HCT116 (cell line): ENCODE measurements around the gene GPR65. TPM values are rescaled to one million over a fixed set of nuclear protein-coding genes. Genes with fewer than 3 reads are reported as not detected.

Source experiments
- ATAC-seq: fragments of 200-7000 bp; cut with Tn5 transposase; 2 replicates; pipeline ENCODE4 v1.9.1; 2020; ENCODE audit warnings: mild to moderate bottlenecking, moderate library complexity
- BruUV-seq: library from RNA; stranded (reverse); fragments of 400-500 nt; replicated peaks from 2 replicates; lab custom pipeline; 2021; lab: Mats Ljungman, UMichigan
- CTCF ChIA-PET: fragments of 300-600 bp; sonication (Branson Sonifier 250); formaldehyde crosslinking; loops from one replicate; lab custom pipeline; 2021; ENCODE audit warnings: antibody characterized with exemption; lab: Charles Lee
- POLR2A ChIA-PET: fragments of 300-600, 350-600 bp; sonication (Branson Sonifier 250); formaldehyde crosslinking; loops from one replicate; lab custom pipeline; 2021; ENCODE audit warnings: antibody characterized with exemption; lab: Charles Lee
- RAD21 ChIA-PET, 2 experiments: fragments of 300-600 bp; sonication (Branson Sonifier 250); formaldehyde crosslinking; loops; one replicate each; lab custom pipeline; 2023; ENCODE audit warnings: low total read pairs in 2 of 2; ENCODE audit not compliant: uncharacterized antibody in 2 of 2, unreplicated experiment in 2 of 2, low non-redundant PET in 1 of 2; lab: Charles Lee
- DNase-seq: peaks from one replicate; pipeline ENCODE4 v3.0.0-alpha.2; 2010; ENCODE audit warnings: low read depth, low spot score
- H2AFZ ChIP-seq: fragments of 200-600 bp; shearing (Covaris generic), sonication (generic); 2 replicates; pipeline ENCODE4 v1.6.1; 2017; ENCODE audit warnings: low read depth, mixed run types, mixed read lengths, antibody characterized with exemption, low read length; ENCODE audit not compliant: poor library complexity, severe bottlenecking
- H3K27ac ChIP-seq: 2 replicates; pipeline ENCODE4 v1.5.1; 2012; ENCODE audit warnings: low read depth, low read length
- H3K27me3 ChIP-seq: fragments of 200-600 bp; sonication (generic); 2 replicates; pipeline ENCODE4 v1.6.1; 2016; ENCODE audit warnings: mixed run types, low read length, mixed read lengths; ENCODE audit not compliant: insufficient read depth
- H3K36me3 ChIP-seq, 2 experiments: fragments of 200-500 bp in 1 of 2; fragments of 200-600 bp in 1 of 2; sonication (Bioruptor generic) in 1 of 2; sonication (generic) in 1 of 2; 2 replicates each; pipeline versions ENCODE4 v1.5.1 to v1.6.1; 2014 to 2016; ENCODE audit warnings: low read length in 2 of 2, inconsistent platforms in 1 of 2, mixed read lengths in 1 of 2, mixed run types in 1 of 2; ENCODE audit not compliant: insufficient read depth in 2 of 2, control insufficient read depth in 1 of 2
- H3K4me1 ChIP-seq, 2 experiments: fragments of 200-600 bp in 1 of 2; sonication (generic) in 1 of 2; 2 replicates each; pipeline versions ENCODE4 v1.5.1 to v1.6.1; 2012 to 2017; ENCODE audit warnings: low read length in 2 of 2, inconsistent platforms in 1 of 2, mild to moderate bottlenecking in 1 of 2, mixed read lengths in 1 of 2, mixed run types in 1 of 2, moderate library complexity in 1 of 2; ENCODE audit not compliant: insufficient read depth in 2 of 2, control insufficient read depth in 1 of 2
- H3K4me2 ChIP-seq: fragments of 200-600 bp; sonication (generic); 2 replicates; pipeline ENCODE4 v1.6.1; 2017; ENCODE audit warnings: mixed run types, low read length, mixed read lengths
- H3K4me3 ChIP-seq, 2 experiments: fragments of 200-600 bp in 1 of 2; sonication (generic) in 1 of 2; replicated peaks in 1 of 2; 2 replicates each; pipeline ENCODE4 v1.5.1; 2011 to 2016; ENCODE audit warnings: low read length in 2 of 2, control low read depth in 1 of 2, low read depth in 1 of 2, mild to moderate bottlenecking in 1 of 2, mixed read lengths in 1 of 2, mixed run types in 1 of 2
- H3K79me2 ChIP-seq: fragments of 200-600 bp; sonication (generic); 2 replicates; pipeline ENCODE4 v1.6.1; 2017; ENCODE audit warnings: mild to moderate bottlenecking, mixed run types, low read length, moderate library complexity, mixed read lengths; ENCODE audit not compliant: insufficient read depth
- H3K9ac ChIP-seq: fragments of 200-600 bp; sonication (generic); 2 replicates; pipeline ENCODE4 v1.6.1; 2016; ENCODE audit warnings: low read length, mixed read lengths
- H3K9me2 ChIP-seq: fragments of 200-600 bp; sonication (generic), shearing (Covaris generic); 2 replicates; pipeline ENCODE4 v1.6.1; 2017; ENCODE audit warnings: mixed run types, mild to moderate bottlenecking, moderate library complexity; ENCODE audit not compliant: insufficient read depth
- H3K9me3 ChIP-seq, 2 experiments: fragments of 200-500 bp in 1 of 2; fragments of 200-600 bp in 1 of 2; sonication (Bioruptor generic) in 1 of 2; sonication (generic) in 1 of 2; 2 replicates each; pipeline ENCODE4 v1.6.1; 2014 to 2017; ENCODE audit warnings: low read length in 2 of 2, mixed read lengths in 2 of 2, inconsistent platforms in 1 of 2, low read depth in 1 of 2, mild to moderate bottlenecking in 1 of 2, mixed run types in 1 of 2, moderate library complexity in 1 of 2; ENCODE audit not compliant: control insufficient read depth in 1 of 2, insufficient read depth in 1 of 2
- H4K20me1 ChIP-seq: fragments of 200-600 bp; sonication (generic), shearing (Covaris generic); 2 replicates; pipeline ENCODE4 v1.6.1; 2017; ENCODE audit warnings: mixed run types, mild to moderate bottlenecking, moderate library complexity; ENCODE audit not compliant: insufficient read depth
- ATF3 ChIP-seq: IDR thresholded peaks from 2 replicates; pipeline ENCODE4 v1.6.1; 2012
- CBX3 ChIP-seq: IDR thresholded peaks from 2 replicates; pipeline ENCODE4 v1.6.1; 2012; ENCODE audit warnings: low read depth
- CEBPB ChIP-seq: IDR thresholded peaks from 2 replicates; pipeline ENCODE4 v1.6.1; 2012; ENCODE audit warnings: low read depth
- ELF1 ChIP-seq: IDR thresholded peaks from 2 replicates; pipeline ENCODE4 v1.6.1; 2012; ENCODE audit warnings: low read depth, borderline replicate concordance
- FOSL1 ChIP-seq: IDR thresholded peaks from 2 replicates; pipeline ENCODE4 v1.6.1; 2012; ENCODE audit warnings: low read depth
- POLR2AphosphoS5 ChIP-seq: IDR thresholded peaks from 2 replicates; pipeline ENCODE4 v1.6.1; 2011; ENCODE audit warnings: mild to moderate bottlenecking, low read depth, low read length, moderate library complexity
- RAD21 ChIP-seq: IDR thresholded peaks from 2 replicates; pipeline ENCODE4 v1.6.1; 2012; ENCODE audit warnings: low read depth, mild to moderate bottlenecking
- SIN3A ChIP-seq: IDR thresholded peaks from 2 replicates; pipeline ENCODE4 v1.6.1; 2012; ENCODE audit warnings: low read depth
- SRF ChIP-seq: IDR thresholded peaks from 2 replicates; pipeline ENCODE4 v1.6.1; 2012; ENCODE audit warnings: low read depth
- intact Hi-C: fragments of 100-400 bp; cut with micrococcal nuclease; formaldehyde crosslinking; loops from 2 replicates; pipeline ENCODE4 v1.10.0; 2022
- total RNA-seq: library from RNA; stranded (reverse); gene quantifications from one replicate; pipeline ENCODE4 v1.2.1, GENCODE V29; 2021; ENCODE audit not compliant: unreplicated experiment

The GPR65 gene
- total RNA-seq, 1 experiment from 2014 or later = 0.05 TPM

GRCh38 chr14:87995500-87996290, 9.2 kb upstream of the GPR65 start:
- no TSS peak for BruUV-seq
- ATAC-seq = no peak
- no peaks in the 10 kb centered on the region; a peak in 1 of 4 replicates for H3K9me3 ChIP-seq
- H3K9ac ChIP-seq = no peak overlapping the region
- no peaks in the 10 kb centered on the region for H4K20me1 ChIP-seq
- H3K36me3 ChIP-seq = no peaks in the 10 kb centered on the region
- H3K4me3 ChIP-seq = no peak overlapping the region
- no peaks in the 10 kb centered on the region for H3K79me2 ChIP-seq
- no peaks in the 10 kb centered on the region for H3K9me2 ChIP-seq
- no peak overlapping the region for H3K4me2 ChIP-seq
- intact Hi-C loops = no loop called here
- RAD21 ChIA-PET = no interaction called here
- POLR2A ChIA-PET = no interaction called here
- no peak for DNase-seq
- H2AFZ ChIP-seq = no peak overlapping the region
- no peaks in the 10 kb centered on the region for H3K4me1 ChIP-seq
- no peaks in the 10 kb centered on the region for H3K27me3 ChIP-seq
- no peak overlapping the region for H3K27ac ChIP-seq
- CTCF ChIA-PET = no interaction called here
- no peak for TF ChIP-seq SRF
- TF ChIP-seq SIN3A = no peak
- TF ChIP-seq ELF1 = no peak
- TF ChIP-seq ATF3 = no peak
- TF ChIP-seq RAD21 = no peak

DNA sequence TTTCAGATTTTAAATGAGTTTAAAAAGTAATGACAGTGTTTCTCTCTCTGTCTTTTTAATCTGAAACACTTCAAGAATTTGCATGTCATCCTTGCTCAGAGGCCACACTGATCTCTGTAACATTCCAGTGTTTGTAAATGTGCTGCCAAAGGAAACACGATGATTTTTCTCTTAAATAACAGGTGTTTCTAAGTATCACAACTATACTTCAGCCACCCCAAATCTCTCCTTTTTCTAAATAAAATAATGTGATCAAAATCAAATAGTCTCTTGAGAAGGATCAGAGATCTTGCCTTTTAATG, 8.7 kb upstream of the GPR65 start:
- no peak for ATAC-seq
- Histone ChIP-seq H2AFZ (no peak overlapping the region), H3K79me2 (no peaks in the 10 kb centered on the region), H3K4me2 (no peak overlapping the region), H3K4me1 (no peaks in the 10 kb centered on the region), H3K27me3 (no peaks in the 10 kb centered on the region), H3K36me3 (no peaks in the 10 kb centered on the region), H3K9ac (no peak overlapping the region), H3K9me2 (no peaks in the 10 kb centered on the region), H4K20me1 (no peaks in the 10 kb centered on the region), H3K9me3 (no peaks in the 10 kb centered on the region; a peak in 1 of 4 replicates), H3K4me3 (no peak overlapping the region), H3K27ac (no peak overlapping the region)
- no peak for DNase-seq
- intact Hi-C loops = no loop called here
- TF ChIP-seq CEBPB (no peak), CBX3 (no peak), ATF3 (no peak), FOSL1 (no peak), POLR2AphosphoS5 (no peak)
- BruUV-seq = no TSS peak
- ChIA-PET RAD21 (no interaction called here), CTCF (no interaction called here), POLR2A (no interaction called here)
